NT2/D1 (cell line): ENCODE measurements around the gene SLC6A13.

Experiments used
- DNase-seq: peaks from one replicate; pipeline ENCODE4 v3.0.0-alpha.2; 2011; ENCODE audit warnings: low read depth, low spot score
- H3K27me3 ChIP-seq: 2 replicates; pipeline ENCODE4 v1.6.0; 2011; ENCODE audit warnings: mild to moderate bottlenecking; ENCODE audit not compliant: insufficient read length, insufficient read depth
- H3K36me3 ChIP-seq: 2 replicates; pipeline ENCODE4 v1.6.1; 2011; ENCODE audit warnings: mild to moderate bottlenecking, low read length, mixed read lengths; ENCODE audit not compliant: insufficient read depth, insufficient read length
- H3K4me1 ChIP-seq: 2 replicates; pipeline ENCODE4 v1.5.1; 2011; ENCODE audit not compliant: insufficient read depth, insufficient read length
- H3K4me3 ChIP-seq: 2 replicates; pipeline ENCODE4 v1.5.1; 2011; ENCODE audit warnings: low read depth; ENCODE audit not compliant: insufficient read length
- H3K9ac ChIP-seq: 2 replicates; pipeline ENCODE4 v1.6.0; 2011; ENCODE audit warnings: low read depth; ENCODE audit not compliant: insufficient read length
- H3K9me3 ChIP-seq: 2 replicates; pipeline ENCODE4 v1.5.1; 2011; ENCODE audit warnings: mild to moderate bottlenecking, low read length; ENCODE audit not compliant: insufficient read depth
- SUZ12 ChIP-seq: IDR thresholded peaks from 2 replicates; pipeline ENCODE4 v1.6.1; 2011; ENCODE audit not compliant: insufficient read length, insufficient read depth; ENCODE audit errors: extremely low read depth
- YY1 ChIP-seq: IDR thresholded peaks from 2 replicates; pipeline ENCODE4 v1.6.1; 2011; ENCODE audit not compliant: insufficient read length, insufficient read depth
- ZNF274 ChIP-seq: IDR thresholded peaks from 2 replicates; pipeline ENCODE4 v1.6.1; 2011; ENCODE audit warnings: mild to moderate bottlenecking, low read depth, low read length

SLC6A13 gene

DNA sequence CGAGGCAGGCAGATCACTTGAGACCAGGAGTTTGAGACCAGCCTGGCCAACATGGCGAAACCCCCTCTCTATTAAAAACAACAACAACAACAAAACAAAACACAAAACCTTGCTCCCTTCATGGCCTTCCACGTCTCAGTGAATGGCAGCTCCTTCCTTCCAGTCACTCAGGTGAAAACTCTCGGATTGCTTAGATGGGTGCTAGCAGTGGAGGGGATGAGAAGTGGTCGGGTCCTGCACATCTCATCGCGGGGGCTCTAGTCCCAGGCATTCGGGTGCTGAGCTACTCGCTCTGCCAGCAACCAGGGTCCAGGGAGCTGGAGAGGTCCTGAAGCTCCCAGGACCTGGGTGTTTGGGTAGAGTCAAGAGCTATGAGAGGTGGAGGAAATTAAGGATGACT, 7.7 kb downstream of the SLC6A13 start:
- Histone ChIP-seq H3K4me1 (peaks cover 9% of the 10 kb centered on the region), H3K27me3 (no peaks in the 10 kb centered on the region), H3K36me3 (no peaks in the 10 kb centered on the region), H3K4me3 (no peak overlapping the region), H3K9me3 (no peaks in the 10 kb centered on the region), H3K9ac (no peak overlapping the region)
- no peak for DNase-seq
- TF ChIP-seq ZNF274 (no peak), SUZ12 (no peak), YY1 (no peak)

DNA sequence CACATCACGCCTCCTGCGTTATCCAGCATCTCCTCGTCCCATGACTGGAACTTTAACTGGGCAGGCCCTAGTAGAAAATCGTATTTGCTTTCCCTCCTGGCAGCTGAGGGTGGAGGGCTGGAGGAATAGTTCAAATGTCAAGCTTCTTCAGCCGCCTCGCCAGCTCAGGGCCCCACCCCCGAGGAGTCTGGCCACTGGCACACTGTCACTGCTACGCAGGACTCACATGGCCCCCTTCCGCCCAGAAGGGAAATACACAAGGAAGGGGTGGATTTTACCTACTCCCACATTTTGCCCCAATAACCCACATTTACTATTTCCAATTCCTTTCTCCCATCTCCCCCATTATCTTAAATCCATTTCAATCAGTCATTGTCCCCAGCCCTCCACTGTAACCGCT, 8.6 kb downstream of the SLC6A13 start:
- Histone ChIP-seq H3K36me3 (no peaks in the 10 kb centered on the region), H3K9ac (no peak overlapping the region), H3K27me3 (no peaks in the 10 kb centered on the region), H3K4me3 (no peak overlapping the region), H3K4me1 (peaks cover 9% of the 10 kb centered on the region), H3K9me3 (no peaks in the 10 kb centered on the region)
- DNase-seq, result no peak
- no peak for TF ChIP-seq SUZ12
- TF ChIP-seq YY1, result no peak
- TF ChIP-seq ZNF274, result no peak

DNA sequence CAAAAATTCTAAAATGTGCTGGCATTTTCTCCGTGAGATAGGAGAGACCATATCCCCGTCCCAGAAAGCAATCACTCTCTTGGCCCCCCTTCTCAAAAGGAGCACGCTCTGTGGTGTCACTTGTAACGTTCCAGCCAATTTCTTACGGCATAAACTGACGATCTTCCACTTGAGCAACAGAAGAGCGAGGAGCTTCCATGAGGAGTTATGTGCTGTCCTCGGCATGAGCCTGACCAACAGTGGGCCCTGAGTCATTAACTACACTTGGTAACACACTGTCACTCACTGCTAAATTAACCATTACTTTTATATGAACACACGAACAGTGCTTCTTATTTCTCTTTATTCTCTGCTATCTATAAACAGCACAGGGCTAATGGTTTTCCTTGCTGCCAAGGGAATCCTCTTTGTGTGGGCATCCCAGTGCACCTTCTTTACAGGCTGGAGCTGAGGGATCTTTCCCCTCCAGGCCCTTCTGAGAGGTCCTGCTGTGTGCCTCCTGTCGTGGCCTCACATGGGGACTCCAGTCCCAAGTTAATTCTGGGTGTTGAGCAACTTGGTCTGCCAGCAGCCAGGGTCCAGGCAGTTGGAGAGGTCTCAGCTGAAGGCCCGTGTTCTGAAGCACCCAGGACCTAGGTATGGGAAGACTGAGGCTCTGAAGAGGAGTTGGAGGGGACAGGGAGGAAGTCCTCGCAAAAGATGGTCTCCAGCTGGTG, 9.4 kb downstream of the SLC6A13 start:
- no peak overlapping the region for H3K4me3 ChIP-seq
- H3K4me1 ChIP-seq, result peaks cover 9% of the 10 kb centered on the region
- H3K9me3 ChIP-seq, result peaks cover 3% of the 10 kb centered on the region; the same call in 1 of the 2 replicates
- no peak for DNase-seq
- H3K36me3 ChIP-seq, result no peaks in the 10 kb centered on the region
- no peak overlapping the region for H3K9ac ChIP-seq
- no peaks in the 10 kb centered on the region for H3K27me3 ChIP-seq
- no peak for TF ChIP-seq SUZ12
- no peak for TF ChIP-seq YY1
- no peak for TF ChIP-seq ZNF274

DNA sequence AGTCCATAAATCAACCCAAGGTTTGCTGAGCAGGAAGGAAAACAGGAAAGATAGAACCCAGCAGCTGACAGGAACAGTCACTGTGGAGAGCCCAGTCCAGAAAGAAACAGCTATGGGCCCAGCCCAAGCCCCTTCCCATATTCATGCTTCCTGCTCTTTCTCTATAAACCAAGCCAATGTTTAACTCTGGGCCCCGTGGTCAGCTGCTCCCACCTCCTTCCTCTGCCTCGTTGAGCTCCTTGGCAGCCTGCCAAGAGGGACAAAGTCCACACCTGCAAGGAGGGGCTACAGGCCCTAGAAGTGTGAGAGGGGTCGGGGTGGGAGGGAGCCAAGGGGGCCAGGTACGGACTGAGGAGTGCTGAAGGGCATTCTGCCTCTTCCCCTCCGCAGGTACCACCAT, 10.0 kb downstream of the SLC6A13 start:
- Histone ChIP-seq H3K9ac (no peak overlapping the region), H3K36me3 (no peaks in the 10 kb centered on the region), H3K4me3 (no peak overlapping the region), H3K27me3 (no peaks in the 10 kb centered on the region), H3K4me1 (peaks cover 9% of the 10 kb centered on the region), H3K9me3 (peaks cover 9% of the 10 kb centered on the region)
- TF ChIP-seq SUZ12, result no peak
- TF ChIP-seq YY1, result no peak
- TF ChIP-seq ZNF274, result no peak
- DNase-seq, result no peak

DNA sequence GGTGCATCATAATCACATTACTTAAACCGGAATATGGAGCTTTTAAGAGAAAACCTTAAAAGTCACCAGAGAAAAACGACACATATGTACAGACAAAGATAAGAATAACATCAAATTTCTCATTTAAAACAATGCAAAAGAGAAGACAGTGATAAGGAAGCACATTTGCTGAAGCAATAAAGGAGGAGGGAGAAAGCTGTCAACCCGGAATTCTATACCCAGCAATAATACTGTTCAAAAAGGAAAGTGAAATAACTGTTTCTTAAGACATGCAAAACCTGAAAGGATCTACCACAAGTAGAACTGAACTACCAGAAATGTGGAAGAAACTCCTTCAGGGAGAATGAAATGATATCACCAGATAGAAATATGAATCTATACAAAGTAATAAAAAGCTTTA, 15.4 kb downstream of the SLC6A13 start:
- no peak overlapping the region for H3K9ac ChIP-seq
- H3K9me3 ChIP-seq, result peaks cover 22% of the 10 kb centered on the region
- no peak overlapping the region for H3K4me3 ChIP-seq
- no peaks in the 10 kb centered on the region for H3K36me3 ChIP-seq
- DNase-seq, result no peak
- no peaks in the 10 kb centered on the region for H3K4me1 ChIP-seq
- no peaks in the 10 kb centered on the region for H3K27me3 ChIP-seq
- TF ChIP-seq ZNF274, result no peak
- TF ChIP-seq SUZ12, result no peak
- no peak for TF ChIP-seq YY1

DNA sequence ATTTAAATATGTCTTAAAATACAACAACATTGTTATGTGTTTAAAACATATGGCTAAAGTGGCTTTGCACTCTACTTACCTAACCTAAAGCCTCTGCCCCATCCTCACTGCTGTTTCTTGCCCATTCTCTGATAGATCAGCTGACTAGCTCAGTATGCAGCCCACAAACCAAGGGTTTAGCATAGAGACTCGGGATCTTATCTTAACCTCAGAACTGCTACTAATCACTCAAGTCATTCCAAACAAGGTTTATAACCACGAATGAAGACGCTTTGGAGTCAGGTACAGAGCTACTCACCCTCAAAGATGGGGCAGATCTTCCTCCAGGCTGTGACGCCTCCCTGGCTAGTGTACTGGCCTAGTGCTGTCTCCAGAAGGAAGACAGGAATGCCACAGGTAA, 19.3 kb downstream of the SLC6A13 start:
- Histone ChIP-seq H3K9ac (no peak overlapping the region), H3K9me3 (peaks cover 24% of the 10 kb centered on the region), H3K36me3 (no peaks in the 10 kb centered on the region), H3K4me3 (no peak overlapping the region), H3K27me3 (no peaks in the 10 kb centered on the region), H3K4me1 (no peaks in the 10 kb centered on the region)
- TF ChIP-seq YY1 (no peak), ZNF274 (no peak), SUZ12 (no peak)
- DNase-seq, result no peak

DNA sequence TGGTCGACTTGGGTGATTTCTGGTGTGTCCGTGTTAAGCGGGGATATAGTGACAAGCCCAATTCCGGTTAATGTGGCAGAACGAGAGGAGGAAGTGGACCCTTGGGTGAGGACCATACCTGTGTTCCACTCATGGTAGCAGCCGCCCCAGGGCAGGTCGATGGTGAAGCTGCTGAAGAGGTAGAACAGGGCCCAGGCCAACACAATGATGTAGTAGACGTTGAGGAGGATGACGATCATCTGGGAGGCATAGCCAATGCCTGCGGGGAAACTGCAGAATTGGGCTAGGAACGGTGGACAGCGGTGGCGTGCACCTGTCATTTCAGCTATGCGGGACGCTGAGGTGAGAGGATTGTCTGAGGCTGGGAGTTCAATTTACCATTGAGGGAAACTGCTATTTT, 20.1 kb downstream of the SLC6A13 start:
- DNase-seq, result no peak

DNA sequence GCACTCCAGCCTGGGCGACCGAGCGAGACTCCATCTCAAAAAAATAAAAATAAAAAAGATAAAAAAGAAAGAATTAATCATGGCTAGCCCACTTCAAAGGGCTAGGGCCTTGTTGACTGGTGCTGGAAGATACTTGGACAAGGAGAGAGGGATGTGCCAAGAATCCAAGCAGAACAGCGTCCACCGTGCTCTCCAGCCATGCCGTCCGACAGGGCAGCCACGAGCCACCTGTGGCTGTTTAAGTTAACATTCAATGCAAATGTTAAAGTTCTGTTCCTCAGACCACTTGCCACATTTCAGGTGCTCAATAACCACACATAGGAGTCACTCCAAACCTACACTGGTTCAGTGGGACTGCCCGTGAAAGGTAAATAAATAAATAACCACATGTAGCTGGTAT, 21.4 kb downstream of the SLC6A13 start:
- H3K4me3 ChIP-seq, result no peak overlapping the region
- peaks cover 22% of the 10 kb centered on the region; the same call in 1 of the 2 replicates for H3K9me3 ChIP-seq
- H3K36me3 ChIP-seq, result no peaks in the 10 kb centered on the region
- no peak for TF ChIP-seq ZNF274
- TF ChIP-seq SUZ12, result no peak
- no peak for TF ChIP-seq YY1
- H3K4me1 ChIP-seq, result no peaks in the 10 kb centered on the region
- no peaks in the 10 kb centered on the region for H3K27me3 ChIP-seq
- H3K9ac ChIP-seq, result no peak overlapping the region
- no peak for DNase-seq

More for the DNA sequence above, 20.1 kb downstream of the SLC6A13 start:
- Histone ChIP-seq H3K9me3 (peaks cover 21% of the 10 kb centered on the region), H3K4me1 (no peaks in the 10 kb centered on the region), H3K36me3 (no peaks in the 10 kb centered on the region), H3K27me3 (no peaks in the 10 kb centered on the region), H3K4me3 (no peak overlapping the region), H3K9ac (no peak overlapping the region)
- no peak for TF ChIP-seq ZNF274
- no peak for TF ChIP-seq YY1
